Measurements from ENCODE around the gene INSR.
"Not testable (repeated sequence)": the region's sequence is repeated elsewhere in the genome, so short reads cannot be mapped to it uniquely, and the experiment has no call there.

INSR gene

GRCh38 chr19:7147119-7147675, 147.0 kb downstream of the INSR start:
- in situ Hi-C loops (cut with MboI; ENCODE audit: low sequenced_read_pairs), result not testable (repeated sequence)

GRCh38 chr19:7146086-7146485, 148.1 kb downstream of the INSR start:
- in situ Hi-C loops (cut with MboI; ENCODE audit: low sequenced_read_pairs), result not testable (repeated sequence)

GRCh38 chr19:7145494-7145893, 148.7 kb downstream of the INSR start:
- in situ Hi-C loops (cut with MboI; ENCODE audit: low sequenced_read_pairs), result no loop called here

GRCh38 chr19:7142771-7143170, 151.4 kb downstream of the INSR start:
- in situ Hi-C loops (cut with MboI; ENCODE audit: low sequenced_read_pairs), result no loop called here

- in situ Hi-C loops (cut with MboI; ENCODE audit: low sequenced_read_pairs), result no loop called here
Measured at GRCh38 chr19:7140137-7140536, 154.1 kb downstream of the INSR start.

- in situ Hi-C loops (cut with MboI; ENCODE audit: low sequenced_read_pairs), result no loop called here
Measured at GRCh38 chr19:7139095-7139494, 155.1 kb downstream of the INSR start.

- in situ Hi-C loops (cut with MboI; ENCODE audit: low sequenced_read_pairs), result no loop called here
Measured at GRCh38 chr19:7138402-7138801, 155.8 kb downstream of the INSR start.

GRCh38 chr19:7137120-7137519, 157.1 kb downstream of the INSR start:
- in situ Hi-C loops (cut with MboI; ENCODE audit: low sequenced_read_pairs), result no loop called here

- in situ Hi-C loops (cut with MboI; ENCODE audit: low sequenced_read_pairs), result no loop called here
Measured at GRCh38 chr19:7132054-7132453, 162.2 kb downstream of the INSR start.

- in situ Hi-C loops (cut with MboI; ENCODE audit: low sequenced_read_pairs), result no loop called here
Measured at GRCh38 chr19:7130043-7130442, 164.2 kb downstream of the INSR start.

- in situ Hi-C loops (cut with MboI; ENCODE audit: low sequenced_read_pairs), result no loop called here
Measured at GRCh38 chr19:7126132-7126531, 168.1 kb downstream of the INSR start.

- in situ Hi-C loops (cut with MboI; ENCODE audit: low sequenced_read_pairs), result no loop called here
Measured at GRCh38 chr19:7125221-7125620, 169.0 kb downstream of the INSR start.

GRCh38 chr19:7124782-7125181, 169.4 kb downstream of the INSR start:
- in situ Hi-C loops (cut with MboI; ENCODE audit: low sequenced_read_pairs), result no loop called here

GRCh38 chr19:7122701-7123100, 171.5 kb downstream of the INSR start:
- in situ Hi-C loops (cut with MboI; ENCODE audit: low sequenced_read_pairs), result no loop called here

GRCh38 chr19:7120499-7120898, 173.7 kb downstream of the INSR start:
- in situ Hi-C loops (cut with MboI; ENCODE audit: low sequenced_read_pairs), result no loop called here

GRCh38 chr19:7119582-7119981, 174.6 kb downstream of the INSR start:
- in situ Hi-C loops (cut with MboI; ENCODE audit: low sequenced_read_pairs), result no loop called here

GRCh38 chr19:7117248-7117647, 177.0 kb downstream of the INSR start:
- in situ Hi-C loops (cut with MboI; ENCODE audit: low sequenced_read_pairs), result no loop called here

- in situ Hi-C loops (cut with MboI; ENCODE audit: low sequenced_read_pairs), result no loop called here
Measured at GRCh38 chr19:7115721-7116120, 178.5 kb downstream of the INSR start.

- in situ Hi-C loops (cut with MboI; ENCODE audit: low sequenced_read_pairs), result no loop called here
Measured at GRCh38 chr19:7113233-7113632, 181.0 kb downstream of the INSR start.

- in situ Hi-C loops (cut with MboI; ENCODE audit: low sequenced_read_pairs), result no loop called here
Measured at GRCh38 chr19:7112675-7113074, 181.5 kb downstream of the INSR start.

GRCh38 chr19:7109678-7110289, 184.4 kb downstream of the INSR start:
- in situ Hi-C loops (cut with MboI; ENCODE audit: low sequenced_read_pairs), result no loop called here

GRCh38 chr19:7106711-7107657, 187.2 kb downstream of the INSR start:
- in situ Hi-C loops (cut with MboI; ENCODE audit: low sequenced_read_pairs), result no loop called here

All from HL-60/S4 treated with retinoic acid at 250 ng/mL for 4 days and 3 days (cell line).